Right atrium auricular region (tissue), 2 donors: ENCODE data around the gene GMCL1. TPM values are rescaled to one million over a fixed set of nuclear protein-coding genes. Genes with fewer than 3 reads are reported as not detected.
A peak's percentile ranks its signal among the peaks of the same experiment; 100 is the strongest.
"Not testable (repeated sequence)": the region's sequence is repeated elsewhere in the genome, so short reads cannot be mapped to it uniquely, and the experiment has no call there.

Experiments used
- DNase-seq: peaks from one replicate; pipeline ENCODE4 v3.0.0-alpha.2; 2019; ENCODE audit warnings: low spot score
- H3K27ac ChIP-seq, 2 donors: fragments of 200-600 bp; sonication (generic); 1 replicate in 1 of 2; 2 replicates in 1 of 2; pipeline ENCODE4 v1.5.1; 2016 to 2019
- H3K27me3 ChIP-seq, 2 donors: fragments of 200-600 bp; sonication (generic); one replicate each; pipeline versions ENCODE4 v1.5.1 to v1.6.0; 2017 to 2019
- H3K36me3 ChIP-seq: fragments of 200-600 bp; sonication (generic); one replicate; pipeline ENCODE4 v1.5.1; 2016
- H3K4me1 ChIP-seq, 2 donors: fragments of 200-600 bp; sonication (generic); one replicate each; pipeline versions ENCODE4 v1.5.1 to v1.6.0; 2017 to 2019
- H3K4me3 ChIP-seq, 2 donors: fragments of 200-600 bp; sonication (generic); 1 replicate in 1 of 2; 2 replicates in 1 of 2; pipeline ENCODE4 v1.5.1; 2017 to 2019; ENCODE audit warnings: mild to moderate bottlenecking in 1 of 2, moderate library complexity in 1 of 2
- H3K9me3 ChIP-seq, 2 donors: fragments of 200-600 bp; sonication (generic); one replicate each; pipeline ENCODE4 v1.5.1; 2019
- CTCF ChIP-seq, 2 donors: fragments of 200-600 bp; sonication (generic); IDR thresholded peaks; one replicate each; pipeline ENCODE4 v1.5.1; 2019; ENCODE audit warnings: antibody characterized with exemption in 2 of 2
- total RNA-seq, 2 donors: library from RNA; depleted of rRNA; stranded (reverse); fragments of >200 nt; gene quantifications; one replicate each; pipeline ENCODE4 v1.1.0, GENCODE V29; 2016

GMCL1 gene
- total RNA-seq, 2 donors from 2014 or later: 5.4 to 7.2 TPM

GRCh38 chr2:69827796-69828540 lies 1.5 kb upstream of the GMCL1 start:
- Histone ChIP-seq H3K9me3 (no peaks in the 10 kb centered on the region), H3K4me3 (no peak overlapping the region), H3K27me3 (no peaks in the 10 kb centered on the region), H3K27ac (no peak overlapping the region), H3K36me3 (no peaks in the 10 kb centered on the region), H3K4me1 (peaks cover 0 to 19% of the 10 kb centered on the region in 2 donors)
- DNase-seq: no peak
- no peak for TF ChIP-seq CTCF (IDR thresholded peaks at IDR 0.05)

DNA sequence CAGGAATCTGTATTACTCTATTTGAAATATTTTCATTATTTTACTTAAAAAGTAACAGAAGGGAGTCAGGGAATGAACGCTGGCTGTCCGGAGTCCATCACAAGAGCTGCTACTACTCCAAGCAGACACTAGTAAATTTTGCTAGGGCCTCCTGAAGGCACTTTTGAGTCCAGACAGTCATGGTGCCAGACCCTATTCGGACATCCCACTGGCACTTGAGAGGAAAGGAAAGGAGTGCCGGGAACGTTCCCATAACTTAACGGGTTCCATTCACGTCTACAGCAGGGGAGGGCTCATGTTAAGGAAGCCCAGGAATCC lies 563 bp upstream of the GMCL1 start:
- peak overlapping the region; percentile 95 to 99 for H3K4me3 ChIP-seq
- no peaks in the 10 kb centered on the region for H3K27me3 ChIP-seq
- no peaks in the 10 kb centered on the region for H3K9me3 ChIP-seq
- H3K4me1 ChIP-seq: peaks cover 0 to 19% of the 10 kb centered on the region in 2 donors
- no peaks in the 10 kb centered on the region for H3K36me3 ChIP-seq
- DNase-seq: no peak
- TF ChIP-seq CTCF (IDR thresholded peaks at IDR 0.05): no peak
- H3K27ac ChIP-seq: peak overlapping the region; percentile 93

GRCh38 chr2:69830045-69830905 lies 815 bp downstream of the GMCL1 start:
- peak overlapping the region; percentile 93 for H3K27ac ChIP-seq
- TF ChIP-seq CTCF (IDR thresholded peaks at IDR 0.05): no peak
- H3K4me3 ChIP-seq: peak overlapping the region; percentile 95 to 99
- H3K27me3 ChIP-seq: no peaks in the 10 kb centered on the region
- peaks cover 0 to 19% of the 10 kb centered on the region in 2 donors for H3K4me1 ChIP-seq
- DNase-seq: peak; percentile 61
- no peaks in the 10 kb centered on the region for H3K36me3 ChIP-seq
- no peaks in the 10 kb centered on the region for H3K9me3 ChIP-seq

DNA sequence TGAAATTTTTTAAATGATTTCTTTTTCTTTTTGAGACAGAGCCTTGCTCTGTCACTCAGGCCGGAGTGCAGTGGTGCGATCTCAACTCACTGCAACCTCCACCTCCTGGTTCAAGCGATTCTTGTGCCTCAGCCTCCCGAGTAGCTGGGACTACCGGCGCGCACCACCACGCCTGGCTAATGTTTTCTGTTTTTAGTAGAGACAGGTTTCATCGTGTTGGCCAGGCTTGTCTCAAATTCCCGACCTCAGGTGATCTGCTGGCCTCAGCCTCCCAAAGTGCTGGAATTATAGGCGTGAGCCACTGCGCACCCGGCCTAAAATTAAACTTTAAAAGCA lies 1.4 kb downstream of the GMCL1 start:
- H3K4me3 ChIP-seq: peak overlapping the region; percentile 95 to 99
- H3K27me3 ChIP-seq, H3K9me3 ChIP-seq, DNase-seq, H3K36me3 ChIP-seq, H3K27ac ChIP-seq: not testable (repeated sequence)
- peaks cover 0 to 19% of the 10 kb centered on the region in 2 donors for H3K4me1 ChIP-seq

- Histone ChIP-seq H3K4me1 (peaks cover 0 to 19% of the 10 kb centered on the region in 2 donors), H3K27ac (no peak overlapping the region), H3K36me3 (no peaks in the 10 kb centered on the region), H3K27me3 (no peaks in the 10 kb centered on the region), H3K4me3 (no peak overlapping the region), H3K9me3 (no peaks in the 10 kb centered on the region)
- no peak for TF ChIP-seq CTCF (IDR thresholded peaks at IDR 0.05)
- DNase-seq: no peak
These were observed 2.0 kb downstream of the GMCL1 start for GRCh38 chr2:69831354-69831905.

GRCh38 chr2:69833752-69834151 lies 4.3 kb downstream of the GMCL1 start:
- TF ChIP-seq CTCF (IDR thresholded peaks at IDR 0.05): no peak
- DNase-seq: no peak
- Histone ChIP-seq H3K36me3 (no peaks in the 10 kb centered on the region), H3K4me3 (no peak overlapping the region), H3K4me1 (peaks cover 0 to 16% of the 10 kb centered on the region in 2 donors), H3K9me3 (no peaks in the 10 kb centered on the region), H3K27ac (no peak overlapping the region), H3K27me3 (no peaks in the 10 kb centered on the region)
